Measurements from ENCODE around the gene TRIM75.
A peak's percentile ranks its signal among the peaks of the same experiment; 100 is the strongest.
"Not testable (repeated sequence)": the region's sequence is repeated elsewhere in the genome, so short reads cannot be mapped to it uniquely, and the experiment has no call there.

TRIM75 gene

DNA sequence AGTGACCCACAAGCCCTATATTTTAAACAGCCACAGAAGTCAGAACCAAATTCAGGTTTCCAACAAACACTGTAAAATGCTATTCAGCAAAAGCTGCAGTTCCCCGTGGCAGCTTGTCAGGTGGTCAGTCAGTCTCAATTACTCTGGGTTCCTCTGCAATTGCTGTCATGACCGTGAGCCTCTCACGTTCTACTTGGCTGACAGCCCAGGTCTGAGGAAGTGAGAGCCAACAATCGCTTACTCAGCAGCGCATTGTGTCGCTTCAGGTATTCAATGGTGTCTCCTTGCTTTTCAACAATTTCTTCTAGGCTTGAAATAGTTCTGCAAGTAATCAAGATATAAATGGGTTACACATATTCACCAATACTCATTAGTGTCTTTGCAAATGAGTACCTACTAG is 25.8 kb downstream of the TRIM75 start:
- DNase-seq: peak; percentile 61

DNA sequence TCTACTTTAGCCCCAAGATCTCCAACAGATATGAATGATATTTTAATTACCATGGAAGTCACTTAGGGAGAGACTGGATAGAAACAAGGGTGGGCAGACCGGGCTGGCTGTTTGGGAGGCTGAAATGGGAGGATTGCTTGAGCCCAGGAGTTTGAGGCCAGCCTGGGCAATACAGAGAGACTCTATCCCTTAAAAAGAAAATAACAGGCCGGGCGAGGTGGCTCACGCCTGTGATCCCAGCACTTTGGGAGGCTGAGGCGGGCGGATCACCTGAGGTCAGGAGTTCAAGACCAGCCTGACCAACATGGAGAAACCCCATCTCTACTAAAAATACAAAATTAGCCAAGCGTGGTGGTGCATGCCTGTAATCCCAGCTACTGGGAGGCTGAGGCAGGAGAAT is 31.1 kb downstream of the TRIM75 start:
- DNase-seq: not testable (repeated sequence)

DNA sequence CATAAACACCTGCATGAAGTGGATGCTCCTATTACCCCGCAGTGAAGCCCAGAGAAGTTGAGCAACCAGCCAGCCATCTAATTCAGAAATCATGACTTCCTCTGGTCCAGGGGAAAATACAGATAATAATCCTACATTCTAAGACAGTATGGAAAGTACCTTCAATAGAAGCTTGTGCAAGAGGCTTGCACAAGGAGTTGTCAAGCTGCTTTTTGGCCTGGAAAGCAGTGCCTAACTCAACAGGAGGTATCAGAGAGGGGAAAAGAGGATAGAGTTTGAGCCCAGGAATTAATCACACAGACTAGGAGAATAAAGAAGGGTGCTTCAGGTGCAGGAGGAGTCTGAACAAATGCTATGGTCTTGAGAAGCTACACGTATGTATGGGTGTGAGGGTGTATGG is 32.3 kb downstream of the TRIM75 start:
- DNase-seq: no peak

DNA sequence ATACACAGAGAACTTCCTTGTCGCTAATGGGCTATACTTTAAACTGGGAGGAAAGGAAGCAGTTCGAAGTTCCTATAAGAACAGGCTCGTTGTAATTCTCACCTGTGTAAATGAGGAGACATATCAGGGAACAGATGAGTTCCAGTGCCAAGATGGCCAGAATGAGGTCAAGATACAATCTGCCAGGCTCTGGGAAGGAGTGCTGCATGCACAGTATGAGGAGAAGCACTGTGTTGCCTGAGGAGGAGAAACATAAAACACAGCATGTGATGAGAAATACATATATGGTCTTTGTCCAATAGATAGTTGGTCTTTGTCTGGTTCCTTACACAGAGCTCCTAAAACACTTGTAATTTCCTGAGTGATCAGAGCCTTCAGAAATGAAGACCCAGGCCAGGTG is 34.7 kb downstream of the TRIM75 start:
- no peak for DNase-seq

DNA sequence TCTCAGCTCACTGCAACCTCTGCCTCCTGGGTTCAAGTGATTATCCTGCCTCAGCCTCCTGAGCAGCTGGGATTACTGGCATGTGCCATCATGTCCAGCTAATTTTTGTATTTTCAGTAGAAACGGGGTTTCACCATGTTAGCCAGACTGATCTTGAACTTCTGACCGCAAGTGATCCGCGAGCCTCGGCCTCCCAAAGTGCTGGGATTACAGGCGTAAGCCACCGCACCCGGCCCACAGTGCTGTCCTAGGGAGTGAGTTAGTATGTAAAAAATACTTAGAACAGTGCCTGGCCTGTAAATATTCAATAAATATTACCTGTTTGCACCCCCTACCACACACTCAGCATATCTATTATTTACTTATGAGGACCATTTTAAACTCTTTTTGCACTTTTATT is 38.5 kb downstream of the TRIM75 start:
- DNase-seq: not testable (repeated sequence)

DNA sequence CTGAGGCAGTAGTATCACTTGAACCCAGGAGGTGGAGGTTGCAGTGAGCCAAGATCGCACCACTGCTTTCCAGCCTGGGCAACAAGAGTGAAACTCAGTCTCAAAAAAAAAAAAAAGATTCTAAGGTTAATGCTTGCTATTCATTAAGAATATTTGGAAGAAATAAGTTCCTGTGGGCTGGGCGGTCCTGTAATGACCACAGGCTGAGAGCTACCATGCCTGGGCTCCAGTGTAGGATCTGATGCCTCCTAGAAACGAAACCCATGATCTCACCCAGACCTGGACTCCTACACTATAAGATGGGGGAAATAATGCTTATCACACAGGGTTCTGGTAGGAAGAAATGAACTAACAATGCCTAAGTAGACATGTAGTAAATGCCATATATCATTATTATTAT is 41.2 kb downstream of the TRIM75 start:
- DNase-seq: no peak

DNA sequence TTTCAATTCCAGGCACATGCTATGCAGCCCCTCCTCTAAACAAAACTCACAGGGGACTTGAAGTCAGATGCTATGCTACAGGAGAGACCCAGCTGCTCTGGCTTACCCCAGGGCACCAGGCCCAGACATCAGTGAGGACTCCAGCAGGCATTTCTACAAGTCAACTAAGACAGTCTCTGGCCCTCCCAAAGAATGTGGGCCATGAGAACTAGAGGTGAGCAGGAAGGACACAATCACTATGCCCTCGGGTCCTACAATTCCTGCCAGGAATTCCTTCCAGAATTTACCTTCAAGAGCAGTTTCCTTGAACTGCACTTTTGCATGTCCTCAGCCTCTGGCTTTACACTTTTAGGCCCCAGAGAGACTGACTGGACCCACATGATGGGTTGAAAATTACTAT is 41.6 kb downstream of the TRIM75 start:
- no peak for DNase-seq

DNA sequence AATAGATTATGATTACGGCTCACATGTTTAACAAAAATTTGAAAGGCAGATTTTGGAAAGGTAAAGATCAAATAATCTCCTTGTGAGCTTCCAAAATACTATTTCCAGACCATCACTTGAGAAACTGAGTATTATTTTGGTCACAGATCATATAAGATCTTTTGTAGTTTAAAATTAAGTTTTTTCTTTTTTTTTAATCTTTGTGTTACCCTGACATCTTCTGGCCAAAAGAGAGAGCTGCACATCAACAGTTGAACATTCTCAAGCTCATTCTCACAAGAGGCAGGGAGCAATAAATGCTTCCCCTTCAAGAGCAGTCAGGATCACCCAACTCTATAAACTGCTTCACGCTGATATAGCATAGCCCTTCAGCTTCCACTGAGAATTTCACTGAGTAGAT is 43.1 kb downstream of the TRIM75 start:
- DNase-seq: no peak

DNA sequence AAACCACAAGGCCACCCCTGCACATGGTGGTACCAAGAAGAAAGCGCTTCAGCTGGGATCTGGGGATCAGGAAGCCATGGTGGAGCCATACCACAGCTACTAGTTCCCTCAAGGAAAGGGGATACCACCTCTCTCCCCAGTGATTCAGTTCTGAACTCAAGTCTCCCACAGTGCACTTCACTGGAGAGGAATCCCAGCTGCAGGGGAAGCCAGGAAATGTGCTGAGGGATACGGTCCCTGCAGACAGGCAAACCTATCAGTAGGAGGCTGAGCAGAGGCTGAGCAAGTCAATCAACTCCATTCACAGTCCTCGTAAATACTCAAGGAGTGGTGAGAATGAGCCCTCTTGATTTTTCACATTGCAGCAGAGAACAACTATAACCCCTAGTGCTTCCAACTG is 48.0 kb downstream of the TRIM75 start:
- no peak for DNase-seq

DNA sequence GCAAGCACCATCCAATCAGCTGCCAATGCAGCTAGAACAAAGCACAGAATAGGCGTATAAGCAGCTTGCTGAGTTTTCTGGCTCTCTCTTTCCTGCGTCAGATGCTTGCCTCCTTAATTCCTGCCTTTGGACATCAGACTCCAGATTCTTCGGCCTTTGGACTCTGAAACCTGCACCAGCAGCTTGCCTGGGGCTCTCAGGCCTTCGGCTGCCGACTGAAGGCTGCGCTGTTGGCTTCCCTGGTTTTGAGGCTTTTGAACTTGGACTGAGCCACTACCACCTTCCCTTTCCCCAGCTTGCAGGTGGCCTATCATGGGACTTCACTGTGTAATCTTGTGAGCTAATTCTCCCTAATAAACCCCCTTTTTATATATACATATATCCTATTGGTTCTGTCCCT is 52.9 kb downstream of the TRIM75 start:
- no peak for DNase-seq

All from SHP77 treated with DMSO at 0.1 percent for 48 hours (cell line).